ENCODE measurements around the gene VAMP5. TPM values are rescaled to one million over a fixed set of nuclear protein-coding genes. Genes with fewer than 3 reads are reported as not detected.
A peak's percentile ranks its signal among the peaks of the same experiment; 100 is the strongest.

The VAMP5 gene
- total and polyA plus RNA-seq, 9 of the 15 experiments (the other 6 are each of a cell fraction or from before 2014, with no cell fraction given): 0.54 to 1.9 (median 1.5) TPM; not detected in 2

GRCh38 chr2:85602476-85603234, 18.4 kb downstream of the VAMP5 start, which contains the start of gene TMEM150A (continued):
- TF ChIP-seq TCF15 (CRISPR knock-in tag; IDR thresholded peaks at IDR 0.05) (no peak), PYGO2 (tag; IDR thresholded peaks at IDR 0.05) (no peak), ZC3H8 (IDR thresholded peaks at IDR 0.05) (no peak), MAFG (tag; conservative IDR thresholded peaks at IDR 0.05) (no peak), HMG20A (CRISPR knock-in tag; conservative IDR thresholded peaks at IDR 0.05) (no peak), CBX1 (IDR thresholded peaks at IDR 0.05; ENCODE audit: low read depth) (no peak; the same call in 1 of the 2 replicates), ZNF408 (CRISPR knock-in tag; IDR thresholded peaks at IDR 0.05; ENCODE audit: low read depth) (no peak), ZNF12 (CRISPR knock-in tag; IDR thresholded peaks at IDR 0.05) (no peak), EP300 (IDR thresholded peaks at IDR 0.05; ENCODE audit: low read length) (no peak), VEZF1 (CRISPR knock-in tag; IDR thresholded peaks at IDR 0.05) (peak; percentile 89), E2F1 (CRISPR knock-in tag; IDR thresholded peaks at IDR 0.05) (peak; percentile 47; the same call in 1 of the 2 replicates), RBM22 (IDR thresholded peaks at IDR 0.05; ENCODE audit: low read depth, low read length, poor library complexity, severe bottlenecking) (peak; percentile 37), PRPF4 (IDR thresholded peaks at IDR 0.05; ENCODE audit: insufficient read depth, low read depth, low read length, poor library complexity, severe bottlenecking) (no peak), ASH1L (IDR thresholded peaks at IDR 0.05; ENCODE audit: borderline replicate concordance, low read depth, partially characterized antibody) (no peak), ZNF384 (IDR thresholded peaks at IDR 0.05; ENCODE audit: low read depth, low read length) (no peak), BCLAF1 (IDR thresholded peaks at IDR 0.05; ENCODE audit: borderline replicate concordance in 1 of 2, control insufficient read depth in 1 of 2, low read depth in 2 of 2, low read length in 1 of 2) (no peak), ZBTB43 (CRISPR knock-in tag; IDR thresholded peaks at IDR 0.05) (no peak), PHB (CRISPR knock-in tag; IDR thresholded peaks at IDR 0.05) (no peak), DNMT1 (IDR thresholded peaks at IDR 0.05) (no peak), HMGN3 (IDR thresholded peaks at IDR 0.05; ENCODE audit: borderline replicate concordance, extremely low read depth, insufficient read length, low read depth, low read length) (peak; percentile 92)

Measured in K562 (cell line).